22Rv1 (cell line): ENCODE data around the gene TPK1.

Experiments used
- CTCF ChIP-seq: fragments of 450-650 bp; IDR thresholded peaks from 2 replicates; pipeline ENCODE4 v1.5.1; 2017; ENCODE audit warnings: mild to moderate bottlenecking
- ZFX ChIP-seq: fragments of 450-650 bp; IDR thresholded peaks from 2 replicates; pipeline ENCODE4 v1.6.1; 2017; ENCODE audit warnings: antibody characterized with exemption, borderline replicate concordance

DNA sequence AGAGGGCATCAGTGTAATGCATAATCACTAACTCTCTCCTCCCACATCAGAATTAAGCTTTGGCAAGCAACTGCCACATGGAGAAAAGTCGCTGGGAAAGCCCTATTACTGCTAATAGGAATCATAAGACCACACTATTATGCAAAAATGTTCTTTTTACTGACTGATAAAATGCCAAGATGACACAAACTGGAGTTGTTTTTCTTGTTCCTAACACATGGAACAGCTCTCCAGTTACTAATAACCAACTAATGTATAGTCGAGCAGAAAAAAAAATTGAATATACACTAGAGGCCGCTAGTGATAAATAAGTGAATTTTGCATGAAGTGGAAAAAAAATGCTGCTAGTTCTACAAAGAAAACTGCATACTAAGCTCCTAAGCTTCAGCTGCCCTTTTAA is 165.6 kb downstream of the TPK1 start:
- peak; percentile 44 for TF ChIP-seq CTCF
- no peak for TF ChIP-seq ZFX
